Heart left ventricle (tissue), 13 donors: Measurements from ENCODE around the gene DENND5A.

Source experiments
- POLR2A ChIP-seq, 2 donors: fragments of 450-650 bp; IDR thresholded peaks; one replicate each; pipeline ENCODE4 v1.6.1; 2017; ENCODE audit warnings: antibody characterized with exemption in 2 of 2, mild to moderate bottlenecking in 2 of 2, moderate library complexity in 2 of 2
- TF ChIP-seq, protein P1 (sequence below), 12 donors: fragments of 200-600 bp; sonication (generic) in 4 of 12; IDR thresholded peaks; one replicate each; pipeline versions ENCODE4 v1.5.0 to v1.8.0; 2018 to 2022; ENCODE audit warnings: antibody characterized with exemption in 12 of 12, mild to moderate bottlenecking in 5 of 12
- donor health status: ischemic (EF 13 %, LVEDD 7.1; RV severe dilation, severe dysfunction).
- donor health status: DM: no; HTN: yes; CAD: no.
- donor health status: DM: no; HTN: no; CAD: no.
- donor health status: ischemic (EF 25% LVEDD 6.9; RV normal size, moderate dysfunction).
- donor health status: ischemic (EF 25% LVEDD 5.7; RV mildly dilated, moderate dysfunction).
- donor health status: ischemic (EF 35%, LVEDD 5.7; RV mildly dilated, moderate dysfunction).
- donor health status: nonischemic (EF 11% LVEDD 7.7; RV severe dilation, severe dysfunction).
- donor health status: DM: yes; HTN: yes; CAD: no.
- donor health status: PGD.
- donor health status: ischemic (EF 29% LVEDD 5.4; RV normal size, mild dysfunction).
- donor health status: nonischemic (EF 23%, LVEDD 6.1; RV moderate dilation, normal function).

- TF ChIP-seq, protein P1, sequence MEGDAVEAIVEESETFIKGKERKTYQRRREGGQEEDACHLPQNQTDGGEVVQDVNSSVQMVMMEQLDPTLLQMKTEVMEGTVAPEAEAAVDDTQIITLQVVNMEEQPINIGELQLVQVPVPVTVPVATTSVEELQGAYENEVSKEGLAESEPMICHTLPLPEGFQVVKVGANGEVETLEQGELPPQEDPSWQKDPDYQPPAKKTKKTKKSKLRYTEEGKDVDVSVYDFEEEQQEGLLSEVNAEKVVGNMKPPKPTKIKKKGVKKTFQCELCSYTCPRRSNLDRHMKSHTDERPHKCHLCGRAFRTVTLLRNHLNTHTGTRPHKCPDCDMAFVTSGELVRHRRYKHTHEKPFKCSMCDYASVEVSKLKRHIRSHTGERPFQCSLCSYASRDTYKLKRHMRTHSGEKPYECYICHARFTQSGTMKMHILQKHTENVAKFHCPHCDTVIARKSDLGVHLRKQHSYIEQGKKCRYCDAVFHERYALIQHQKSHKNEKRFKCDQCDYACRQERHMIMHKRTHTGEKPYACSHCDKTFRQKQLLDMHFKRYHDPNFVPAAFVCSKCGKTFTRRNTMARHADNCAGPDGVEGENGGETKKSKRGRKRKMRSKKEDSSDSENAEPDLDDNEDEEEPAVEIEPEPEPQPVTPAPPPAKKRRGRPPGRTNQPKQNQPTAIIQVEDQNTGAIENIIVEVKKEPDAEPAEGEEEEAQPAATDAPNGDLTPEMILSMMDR (IDR thresholded peaks at IDR 0.05) = no peak
- no peak for TF ChIP-seq POLR2A (IDR thresholded peaks at IDR 0.05)
Observed at GRCh38 chr11:9310485-9311090, 45.4 kb upstream of the DENND5A start.
